Activated CD4-positive, alpha-beta T cell treated with anti-CD3 and anti-CD28 coated beads for 36 hours (primary cell): ENCODE measurements around the gene FRMPD2. TPM values are rescaled to one million over a fixed set of nuclear protein-coding genes. Genes with fewer than 3 reads are reported as not detected.

Source experiments
- ATAC-seq: fragments of 200-7000 bp; cut with Tn5 transposase; one replicate; pipeline ENCODE4 v1.10.0; 2021; ENCODE audit warnings: mild to moderate bottlenecking, moderate library complexity
- CTCF ChIA-PET: fragments of 350-600 bp; sonication (Branson Sonifier 250); formaldehyde crosslinking; loops from one replicate; lab custom pipeline; 2021; ENCODE audit warnings: antibody characterized with exemption; lab: Charles Lee
- POLR2A ChIA-PET: fragments of 350-600 bp; sonication (Branson Sonifier 250); formaldehyde crosslinking; loops from one replicate; lab custom pipeline; 2021; ENCODE audit warnings: antibody characterized with exemption, inconsistent platforms; lab: Charles Lee
- DNase-seq: peaks from one replicate; pipeline ENCODE4 v3.0.0-alpha.2; 2020
- H3K27ac Mint-ChIP-seq: one replicate; pipeline ENCODE4 v1.8.0; 2021; ENCODE audit warnings: mixed read lengths
- H3K27me3 Mint-ChIP-seq: one replicate; pipeline ENCODE4 v1.8.0; 2021; ENCODE audit warnings: mixed read lengths
- H3K36me3 Mint-ChIP-seq: one replicate; pipeline ENCODE4 v1.8.0; 2021; ENCODE audit warnings: low read depth, mixed read lengths
- H3K4me1 Mint-ChIP-seq: one replicate; pipeline ENCODE4 v1.8.0; 2021; ENCODE audit warnings: mixed read lengths
- H3K4me3 Mint-ChIP-seq: one replicate; pipeline ENCODE4 v1.8.0; 2021; ENCODE audit warnings: mild to moderate bottlenecking, moderate library complexity, mixed read lengths
- H3K9me3 Mint-ChIP-seq: one replicate; pipeline ENCODE4 v1.8.0; 2021; ENCODE audit warnings: low read depth, mixed read lengths
- intact Hi-C, 2 experiments: fragments of 100-400 bp; cut with DNase I in 1 of 2; cut with micrococcal nuclease in 1 of 2; formaldehyde crosslinking; loops; one replicate each; pipeline versions ENCODE4 v1.14.2 to v1.15.1; 2022 to 2024; cut with DNase I, micrococcal nuclease
- total RNA-seq, 2 experiments: library from RNA; stranded (reverse); gene quantifications; one replicate each; pipeline ENCODE4 v1.2.3, GENCODE V29; 2021

The FRMPD2 gene
- total RNA-seq, 2 experiments from 2014 or later = not detected

DNA sequence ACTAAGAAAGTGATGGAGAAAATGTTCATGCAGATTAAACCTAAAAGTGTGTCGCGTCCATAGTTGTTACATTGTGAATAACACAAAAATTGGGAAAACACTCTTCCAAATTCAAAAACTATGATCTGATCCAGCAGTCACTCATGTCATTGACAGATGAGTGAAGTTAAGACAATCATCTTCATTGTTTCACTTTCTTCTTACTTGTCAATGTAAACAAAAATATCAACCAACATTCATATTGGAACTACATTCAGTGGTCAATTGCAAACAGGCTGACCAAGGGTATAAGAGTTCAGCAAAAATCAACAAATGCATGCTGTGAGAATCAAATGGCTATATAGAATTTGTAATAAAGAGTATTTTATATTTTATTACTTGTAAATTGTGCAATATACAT is 1.8 kb downstream of the FRMPD2 start:
- H3K27me3 Mint-ChIP-seq = peaks cover 7% of the 10 kb centered on the region
- H3K9me3 Mint-ChIP-seq = no peaks in the 10 kb centered on the region
- H3K27ac Mint-ChIP-seq = no peak overlapping the region
- CTCF ChIA-PET = no interaction called here
- ATAC-seq (no peak), DNase-seq (no peak)
- no peak overlapping the region for H3K4me3 Mint-ChIP-seq
- POLR2A ChIA-PET = no interaction called here
- H3K4me1 Mint-ChIP-seq = no peaks in the 10 kb centered on the region
- H3K36me3 Mint-ChIP-seq = no peaks in the 10 kb centered on the region
- intact Hi-C loops = loop anchor here in 1 of 2 experiments (1.0 kb wide), 1 partner anchor 11 kb away; no protein-coding TSS in a partner anchor

DNA sequence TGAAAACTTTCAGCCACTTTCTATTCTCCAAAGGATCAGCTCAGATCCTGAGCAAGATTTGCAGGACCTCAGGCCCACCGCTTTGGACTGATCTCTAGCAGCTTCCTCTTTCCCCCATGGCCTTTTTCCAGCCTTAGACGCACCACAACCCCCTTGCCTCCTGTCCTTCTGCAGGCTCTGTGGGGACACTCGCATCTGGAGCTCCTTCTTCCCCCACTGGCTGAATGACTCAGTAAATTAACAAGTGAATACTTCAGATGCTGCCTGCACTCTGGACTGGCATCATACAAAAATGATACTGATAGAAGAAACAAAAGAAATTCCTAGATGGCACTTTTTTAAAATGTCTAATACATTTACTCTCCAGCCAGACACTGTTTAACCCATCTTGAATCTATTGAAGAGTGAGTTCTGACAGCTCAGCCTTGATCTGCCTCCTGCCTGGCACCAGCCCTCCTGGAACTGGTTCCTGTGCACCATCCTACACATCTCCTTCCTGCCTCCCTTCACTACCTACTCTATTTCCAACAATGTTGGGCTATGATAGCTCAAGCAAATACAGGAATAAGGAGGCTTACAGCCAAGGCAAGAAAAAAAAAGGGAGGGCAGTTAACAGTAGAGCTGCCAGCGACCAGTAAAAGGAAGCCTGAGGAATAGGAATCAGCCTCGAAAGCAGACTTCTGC is 3.3 kb downstream of the FRMPD2 start:
- DNase-seq (no peak), ATAC-seq (no peak)
- intact Hi-C loops = no loop called here
- H3K4me1 Mint-ChIP-seq = peaks cover 2% of the 10 kb centered on the region
- H3K27ac Mint-ChIP-seq = no peak overlapping the region
- H3K4me3 Mint-ChIP-seq = no peak overlapping the region
- peaks cover 7% of the 10 kb centered on the region for H3K27me3 Mint-ChIP-seq
- H3K9me3 Mint-ChIP-seq = no peaks in the 10 kb centered on the region
- CTCF ChIA-PET = interaction anchor here (0.7 to 1.4 kb wide), 5 partner anchors 10 to 710 kb away, joined by 3 to 4 read pairs (median 3); no protein-coding TSS in a partner anchor
- H3K36me3 Mint-ChIP-seq = no peaks in the 10 kb centered on the region
- POLR2A ChIA-PET = no interaction called here

GRCh38 chr10:48266528-48266927 is 8.0 kb downstream of the FRMPD2 start:
- ChIA-PET CTCF (no interaction called here), POLR2A (no interaction called here)
- peaks cover 9% of the 10 kb centered on the region for H3K27me3 Mint-ChIP-seq
- no peaks in the 10 kb centered on the region for H3K36me3 Mint-ChIP-seq
- peaks cover 2% of the 10 kb centered on the region for H3K4me1 Mint-ChIP-seq
- intact Hi-C loops = no loop called here
- DNase-seq (peak; percentile 33), ATAC-seq (peak; percentile 80)
- no peak overlapping the region for H3K27ac Mint-ChIP-seq
- H3K9me3 Mint-ChIP-seq = no peaks in the 10 kb centered on the region
- no peak overlapping the region for H3K4me3 Mint-ChIP-seq

- Mint-ChIP-seq H3K36me3 (no peaks in the 10 kb centered on the region), H3K4me1 (no peaks in the 10 kb centered on the region), H3K4me3 (no peak overlapping the region), H3K9me3 (no peaks in the 10 kb centered on the region), H3K27me3 (peaks cover 10% of the 10 kb centered on the region), H3K27ac (no peak overlapping the region)
- POLR2A ChIA-PET = no interaction called here
- DNase-seq (no peak), ATAC-seq (no peak)
- CTCF ChIA-PET = interaction anchor here (1.0 kb wide), 1 partner anchor 399 kb away, joined by 3 read pairs; no protein-coding TSS in a partner anchor
- intact Hi-C loops = no loop called here
Measured at GRCh38 chr10:48258105-48258504, 16.4 kb downstream of the FRMPD2 start.

- no peaks in the 10 kb centered on the region for H3K36me3 Mint-ChIP-seq
- DNase-seq (no peak), ATAC-seq (no peak)
- H3K27me3 Mint-ChIP-seq = peaks cover 10% of the 10 kb centered on the region
- POLR2A ChIA-PET = no interaction called here
- no peaks in the 10 kb centered on the region for H3K9me3 Mint-ChIP-seq
- H3K4me1 Mint-ChIP-seq = no peaks in the 10 kb centered on the region
- no peak overlapping the region for H3K27ac Mint-ChIP-seq
- intact Hi-C loops = no loop called here
- CTCF ChIA-PET = interaction anchor here (0.7 to 1.0 kb wide), 2 partner anchors 400 to 620 kb away, joined by 3 read pairs; no protein-coding TSS in a partner anchor
- no peak overlapping the region for H3K4me3 Mint-ChIP-seq
Measured at GRCh38 chr10:48257407-48257961, 17.0 kb downstream of the FRMPD2 start.

DNA sequence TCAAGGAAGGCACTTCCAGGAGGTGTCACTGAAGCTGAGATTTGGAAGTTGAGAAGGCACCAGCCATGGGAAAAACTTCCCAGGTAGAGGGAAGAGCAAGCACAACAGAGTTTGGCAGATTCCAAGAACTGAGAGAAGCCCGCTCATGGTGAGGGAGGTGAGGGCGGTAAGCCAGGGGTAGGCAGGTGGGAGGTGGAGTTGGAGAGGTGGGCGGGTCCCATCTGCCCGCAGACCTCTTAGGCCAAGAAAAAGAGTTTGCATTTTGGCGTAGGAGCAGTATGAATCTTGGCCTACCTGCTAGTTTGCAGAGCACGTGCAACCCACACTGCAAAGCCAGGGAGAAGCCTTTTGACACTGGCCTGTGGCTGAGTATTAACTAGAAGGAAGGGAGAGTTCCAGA is 18.8 kb downstream of the FRMPD2 start:
- no peaks in the 10 kb centered on the region for H3K4me1 Mint-ChIP-seq
- peaks cover 8% of the 10 kb centered on the region for H3K27me3 Mint-ChIP-seq
- no peak overlapping the region for H3K4me3 Mint-ChIP-seq
- no peaks in the 10 kb centered on the region for H3K36me3 Mint-ChIP-seq
- intact Hi-C loops = no loop called here
- no peak overlapping the region for H3K27ac Mint-ChIP-seq
- no peak for ATAC-seq
- CTCF ChIA-PET = no interaction called here
- POLR2A ChIA-PET = no interaction called here
- no peaks in the 10 kb centered on the region for H3K9me3 Mint-ChIP-seq
- DNase-seq = no peak

GRCh38 chr10:48254750-48255512 is 19.6 kb downstream of the FRMPD2 start:
- CTCF ChIA-PET = no interaction called here
- ATAC-seq (no peak), DNase-seq (no peak)
- POLR2A ChIA-PET = no interaction called here
- intact Hi-C loops = no loop called here
- H3K4me3 Mint-ChIP-seq = no peak overlapping the region
- H3K27ac Mint-ChIP-seq = no peak overlapping the region
- H3K9me3 Mint-ChIP-seq = no peaks in the 10 kb centered on the region
- peaks cover 6% of the 10 kb centered on the region for H3K27me3 Mint-ChIP-seq
- H3K4me1 Mint-ChIP-seq = no peaks in the 10 kb centered on the region
- H3K36me3 Mint-ChIP-seq = no peaks in the 10 kb centered on the region

GRCh38 chr10:48253970-48254657 is 20.4 kb downstream of the FRMPD2 start:
- intact Hi-C loops = no loop called here
- DNase-seq (no peak), ATAC-seq (no peak)
- ChIA-PET POLR2A (no interaction called here), CTCF (no interaction called here)
- no peak overlapping the region for H3K4me3 Mint-ChIP-seq
- H3K9me3 Mint-ChIP-seq = no peaks in the 10 kb centered on the region
- H3K27ac Mint-ChIP-seq = no peak overlapping the region
- no peaks in the 10 kb centered on the region for H3K27me3 Mint-ChIP-seq
- H3K36me3 Mint-ChIP-seq = no peaks in the 10 kb centered on the region
- no peaks in the 10 kb centered on the region for H3K4me1 Mint-ChIP-seq

- no peak overlapping the region for H3K27ac Mint-ChIP-seq
Measured at GRCh38 chr10:48252354-48252650, 22.2 kb downstream of the FRMPD2 start.

DNA sequence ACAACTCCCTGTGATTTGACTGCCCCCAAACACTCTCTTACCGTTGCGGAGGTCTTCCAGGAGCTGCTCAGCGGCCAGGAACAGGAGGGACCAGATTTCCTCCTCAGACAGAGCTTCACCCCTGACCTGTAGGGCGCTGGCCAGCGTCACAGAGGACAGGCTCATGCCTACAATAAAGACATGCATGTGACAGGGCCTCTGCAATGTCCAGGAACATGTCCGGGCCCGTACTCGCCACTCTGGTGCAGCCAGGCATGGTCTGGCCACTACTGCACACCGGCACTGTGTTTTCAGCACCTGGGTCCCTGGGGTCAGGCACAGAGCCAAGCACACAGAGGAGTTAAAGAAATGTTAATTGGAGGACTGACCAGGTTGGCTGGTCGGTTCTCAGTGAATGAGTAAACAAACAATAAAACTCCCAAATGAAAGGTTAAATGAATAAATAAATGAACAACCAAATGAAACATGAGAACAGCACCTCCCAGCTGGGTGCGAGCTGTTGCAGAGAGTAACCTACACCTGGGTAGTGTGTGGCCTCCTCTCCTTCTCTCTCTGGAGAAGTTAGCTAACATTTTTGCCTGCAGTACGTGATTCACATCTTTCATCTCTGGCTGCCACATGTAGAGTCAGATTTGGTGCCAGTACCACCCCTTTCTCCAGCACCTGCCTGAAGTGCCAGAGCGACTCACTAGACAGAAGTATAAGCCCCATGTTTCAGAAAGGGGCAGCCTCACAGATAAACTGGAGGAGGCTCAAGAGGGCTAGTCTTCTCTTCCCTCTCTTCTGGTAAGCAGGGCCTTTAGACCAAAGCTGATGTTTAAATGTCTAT is 22.8 kb downstream of the FRMPD2 start:
- no peaks in the 10 kb centered on the region for H3K36me3 Mint-ChIP-seq
- ATAC-seq (no peak), DNase-seq (no peak)
- CTCF ChIA-PET = interaction anchor here (1.1 kb wide), 1 partner anchor 9 kb away, joined by 3 read pairs; no protein-coding TSS in a partner anchor
- H3K27me3 Mint-ChIP-seq = no peaks in the 10 kb centered on the region
- POLR2A ChIA-PET = no interaction called here
- no peak overlapping the region for H3K27ac Mint-ChIP-seq
- no peaks in the 10 kb centered on the region for H3K4me1 Mint-ChIP-seq
- intact Hi-C loops = no loop called here
- H3K4me3 Mint-ChIP-seq = no peak overlapping the region
- H3K9me3 Mint-ChIP-seq = no peaks in the 10 kb centered on the region

More at GRCh38 chr10:48252354-48252650, 22.2 kb downstream of the FRMPD2 start:
- ATAC-seq (no peak), DNase-seq (no peak)
- Mint-ChIP-seq H3K9me3 (no peaks in the 10 kb centered on the region), H3K4me3 (no peak overlapping the region), H3K36me3 (no peaks in the 10 kb centered on the region), H3K4me1 (no peaks in the 10 kb centered on the region), H3K27me3 (no peaks in the 10 kb centered on the region)
- ChIA-PET POLR2A (no interaction called here), CTCF (interaction anchor here (1.1 kb wide), 1 partner anchor 10 kb away, joined by 3 read pairs; no protein-coding TSS in a partner anchor)
- intact Hi-C loops = no loop called here

DNA sequence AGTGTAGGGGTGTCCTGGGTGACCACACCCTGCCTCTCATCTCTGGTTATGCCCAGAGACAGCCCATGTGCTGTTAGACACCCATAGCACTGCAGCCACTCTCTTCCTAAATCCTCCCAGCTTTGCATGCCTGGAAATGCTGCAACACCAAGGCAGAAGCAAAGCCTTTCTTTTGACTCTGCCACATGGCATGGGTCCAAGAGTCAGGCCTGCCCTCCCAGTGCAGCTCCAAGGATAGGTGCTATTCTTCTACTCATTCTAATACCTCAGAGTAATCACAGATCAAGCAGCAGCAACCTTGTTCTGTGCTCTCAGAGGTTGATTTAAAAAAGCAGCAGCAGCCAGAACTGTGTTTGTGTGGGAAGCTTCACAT is 23.4 kb downstream of the FRMPD2 start:
- DNase-seq (no peak), ATAC-seq (no peak)
- no peaks in the 10 kb centered on the region for H3K4me1 Mint-ChIP-seq
- no peaks in the 10 kb centered on the region for H3K27me3 Mint-ChIP-seq
- intact Hi-C loops = no loop called here
- no peaks in the 10 kb centered on the region for H3K9me3 Mint-ChIP-seq
- CTCF ChIA-PET = interaction anchor here (1.1 kb wide), 1 partner anchor 20 kb away, joined by 3 read pairs; no protein-coding TSS in a partner anchor
- no peak overlapping the region for H3K4me3 Mint-ChIP-seq
- POLR2A ChIA-PET = no interaction called here
- H3K27ac Mint-ChIP-seq = no peak overlapping the region
- H3K36me3 Mint-ChIP-seq = no peaks in the 10 kb centered on the region
